HG02884 (cell line): ENCODE results near the gene GTPBP4.
"Not testable (repeated sequence)": the region's sequence is repeated elsewhere in the genome, so short reads cannot be mapped to it uniquely, and the experiment has no call there.

Experiments used
- ATAC-seq: cut with Tn5 transposase; IDR thresholded peaks from one replicate; pipeline ENCODE4 v1.9.1; 2021; ENCODE audit warnings: mild to moderate bottlenecking, moderate library complexity; ENCODE audit not compliant: unreplicated experiment

The GTPBP4 gene

GRCh38 chr10:1024103-1024502 is 35.9 kb downstream of the GTPBP4 start:
- ATAC-seq: no peak

- no peak for ATAC-seq
These were observed 37.4 kb downstream of the GTPBP4 start, which contains the start of gene IDI2 for GRCh38 chr10:1025683-1026082. Gene IDI2 (minus strand): TSS chr10:1025859. CDS start chr10:1024723, 1,136 bp downstream.

DNA sequence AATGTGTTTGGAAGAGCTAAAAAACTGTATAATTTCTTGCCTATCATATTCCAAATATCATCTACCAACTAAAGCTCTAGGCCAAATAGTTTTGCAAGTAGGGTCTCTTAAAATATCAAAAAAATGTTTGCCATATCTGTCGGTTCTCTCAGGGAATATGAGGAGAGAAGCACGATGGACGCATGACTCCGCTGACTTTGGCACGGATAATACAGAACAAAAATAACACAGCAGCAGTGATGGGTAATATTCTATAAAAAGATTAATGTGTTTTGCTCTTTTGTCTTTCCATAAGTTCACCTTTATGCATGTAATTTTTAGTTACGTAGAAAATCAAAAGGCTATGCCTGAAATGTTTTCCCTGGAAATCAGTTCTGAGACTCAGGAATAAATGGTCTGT is 38.3 kb downstream of the GTPBP4 start:
- no peak for ATAC-seq

GRCh38 chr10:1029838-1030237 is 41.6 kb downstream of the GTPBP4 start:
- ATAC-seq: no peak

DNA sequence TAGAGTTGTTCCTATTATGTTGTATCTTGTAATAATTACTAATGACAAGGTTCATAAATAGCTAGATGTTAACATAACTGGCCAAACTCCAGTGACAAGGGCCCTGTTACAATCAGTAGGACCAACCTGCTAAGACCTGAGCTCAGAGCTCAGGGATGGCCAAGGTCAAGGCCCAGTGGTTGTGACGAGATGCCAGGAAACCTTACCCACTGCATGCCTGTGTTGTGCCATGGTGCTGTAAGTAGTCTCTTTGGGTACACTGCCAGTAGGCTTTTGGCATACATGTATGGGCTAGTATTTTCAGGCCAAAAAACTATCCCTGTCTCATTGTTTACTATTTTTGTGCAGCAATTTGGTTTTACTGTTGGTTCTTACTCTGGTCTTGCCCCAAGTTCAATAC is 45.4 kb downstream of the GTPBP4 start:
- ATAC-seq: no peak

GRCh38 chr10:1034758-1035157 is 46.5 kb downstream of the GTPBP4 start:
- ATAC-seq: no peak

- ATAC-seq: no peak
These were observed 47.0 kb downstream of the GTPBP4 start for GRCh38 chr10:1035201-1035600.

GRCh38 chr10:1036341-1036791 is 48.1 kb downstream of the GTPBP4 start:
- ATAC-seq: peak; percentile 93

DNA sequence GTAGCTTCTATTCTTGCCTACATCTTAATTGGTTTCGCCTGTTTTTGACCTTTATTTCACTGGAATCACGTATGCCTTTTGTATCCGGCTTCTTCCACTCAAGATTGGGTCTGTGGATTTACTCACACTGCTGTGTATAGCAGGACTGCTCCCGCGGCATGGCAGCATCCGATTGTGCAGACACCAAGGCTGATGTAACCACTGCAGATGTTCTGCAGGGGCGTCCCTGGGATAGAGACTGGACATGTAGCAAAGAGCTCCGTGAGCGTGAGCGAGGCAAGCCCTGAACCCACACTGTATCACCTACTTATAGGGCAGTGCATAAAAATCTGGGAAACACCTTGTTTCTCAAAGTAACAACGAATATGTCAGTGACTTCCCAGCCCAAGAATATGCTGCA is 48.9 kb downstream of the GTPBP4 start:
- ATAC-seq: no peak

GRCh38 chr10:1038769-1039168 is 50.5 kb downstream of the GTPBP4 start:
- not testable (repeated sequence) for ATAC-seq

DNA sequence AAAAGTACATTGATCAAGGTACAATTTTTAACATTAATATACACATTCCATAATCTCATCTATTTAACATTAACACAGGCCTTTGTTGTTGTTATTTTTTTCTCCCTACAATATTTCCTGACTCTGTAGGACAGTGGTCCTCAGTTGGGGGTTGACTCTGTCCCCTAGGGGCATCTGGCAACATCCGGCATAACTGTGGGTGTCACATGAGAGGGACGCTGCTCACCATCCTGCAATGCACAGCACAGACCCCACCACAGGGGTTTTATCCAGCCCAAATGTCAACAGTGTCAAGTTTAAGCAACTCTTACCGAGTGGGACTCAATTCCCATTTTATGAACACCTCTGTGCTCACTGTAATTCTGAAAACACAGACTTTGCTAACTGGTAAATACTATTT is 51.9 kb downstream of the GTPBP4 start:
- ATAC-seq: no peak

- no peak for ATAC-seq
These were observed 53.3 kb downstream of the GTPBP4 start for GRCh38 chr10:1041514-1041913.

GRCh38 chr10:1043532-1043995 is 55.3 kb downstream of the GTPBP4 start:
- ATAC-seq: peak; percentile 66

GRCh38 chr10:1044146-1044545 is 55.9 kb downstream of the GTPBP4 start:
- no peak for ATAC-seq

DNA sequence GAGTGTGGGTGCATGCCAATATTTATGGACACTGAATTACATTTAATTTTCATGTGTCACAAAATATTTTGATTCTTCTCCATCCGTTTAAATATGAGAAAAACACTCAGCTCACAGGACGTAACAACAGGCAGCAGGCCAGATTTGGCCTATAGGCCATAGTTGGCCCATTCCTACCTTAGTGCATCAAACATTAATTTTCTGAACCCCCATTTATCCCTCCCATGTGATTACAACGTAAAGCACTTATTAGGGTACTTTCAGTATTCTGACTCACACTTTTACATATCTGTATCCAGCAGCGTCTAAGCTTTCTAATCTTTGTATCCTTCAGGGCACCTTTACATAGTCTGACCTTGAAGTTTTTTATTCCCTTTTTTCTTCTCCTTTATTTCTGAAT is 56.7 kb downstream of the GTPBP4 start:
- ATAC-seq: no peak

- ATAC-seq: no peak
These were observed 57.2 kb downstream of the GTPBP4 start for GRCh38 chr10:1045415-1045814.

GRCh38 chr10:1047937-1048336 is 59.7 kb downstream of the GTPBP4 start:
- ATAC-seq: no peak

GRCh38 chr10:1048349-1048731 is 60.1 kb downstream of the GTPBP4 start:
- peak; percentile 1 for ATAC-seq

DNA sequence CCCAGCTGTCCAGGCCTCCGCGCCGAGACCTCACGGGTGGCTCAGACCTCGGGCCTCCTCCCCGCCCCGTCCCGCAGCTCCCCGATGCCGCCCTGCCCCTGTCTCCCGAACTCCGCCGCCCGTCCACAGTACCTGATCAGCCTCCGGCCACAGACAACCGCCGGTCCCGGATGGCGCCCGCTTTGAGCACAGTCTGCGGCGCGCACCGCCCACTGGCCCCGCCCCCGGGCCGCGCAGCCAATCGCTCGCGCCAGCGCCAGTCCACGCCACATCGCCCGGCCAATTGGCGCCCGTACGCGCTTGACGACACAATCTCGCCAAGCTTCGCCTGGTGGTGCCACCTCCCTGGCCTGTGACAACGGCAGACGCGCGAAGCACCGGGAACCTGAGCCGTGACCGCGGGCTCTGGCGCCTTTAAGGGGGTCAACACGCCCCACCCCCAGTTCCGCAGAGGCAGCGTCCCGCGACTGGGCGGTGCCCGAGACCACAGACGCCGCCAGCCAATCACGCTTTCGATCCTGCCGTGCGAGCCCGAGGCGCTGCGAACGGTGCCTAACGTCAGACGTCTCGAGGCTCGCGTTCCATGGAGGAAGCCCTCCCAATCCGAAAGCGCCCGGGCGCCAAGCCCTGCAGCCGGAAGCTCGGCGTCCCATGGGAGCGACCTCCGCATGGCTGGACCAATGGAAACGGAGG is 60.6 kb downstream of the GTPBP4 start, which contains the start of gene IDI1:
TSS of gene IDI1 (minus strand) at position 388 of the 693 bp plus-strand sequence. CDS start at position 272, 116 bp downstream.
- ATAC-seq: peak; percentile 81

GRCh38 chr10:1049425-1049958 is 61.3 kb downstream of the GTPBP4 start:
- ATAC-seq: peak; percentile 0

GRCh38 chr10:1050145-1050544 is 61.9 kb downstream of the GTPBP4 start:
- ATAC-seq: no peak

- no peak for ATAC-seq
These were observed 62.3 kb downstream of the GTPBP4 start for GRCh38 chr10:1050554-1050953.
